HepG2 (cell line): Measurements from ENCODE around the gene UBXN2A. TPM values are rescaled to one million over a fixed set of nuclear protein-coding genes. Genes with fewer than 3 reads are reported as not detected.

Experiments
- FOXP1 ChIP-seq, 2 experiments: fragments of 450-650 bp in 1 of 2; IDR thresholded peaks; 2 replicates each; pipeline ENCODE4 v1.6.1; 2017 to 2018; ENCODE audit warnings: antibody characterized with exemption in 1 of 2
- GATA4 ChIP-seq: sonication (generic); IDR thresholded peaks from 2 replicates; pipeline ENCODE4 v1.6.1; 2016; ENCODE audit warnings: antibody characterized with exemption, low read depth, borderline replicate concordance
- KLF16 ChIP-seq, 2 experiments: sonication (generic) in 1 of 2; formaldehyde crosslinking in 1 of 2; IDR thresholded peaks; 2 replicates each; pipeline versions ENCODE4 v1.6.1 to v1.8.0; 2016 to 2023; ENCODE audit warnings: missing genetic modification reagents in 2 of 2, missing compliant biosample characterization in 1 of 2
- MED8 ChIP-seq: sonication (generic); formaldehyde crosslinking; IDR thresholded peaks from 2 replicates; pipeline ENCODE4 v1.8.1; 2023; ENCODE audit warnings: mild to moderate bottlenecking, missing genetic modification reagents; ENCODE audit not compliant: insufficient replicate concordance
- MTA1 ChIP-seq: sonication (generic); formaldehyde crosslinking; IDR thresholded peaks from 2 replicates; pipeline ENCODE4 v1.4.0; 2020; ENCODE audit warnings: missing genetic modification reagents, mild to moderate bottlenecking, borderline replicate concordance
- RXRA ChIP-seq: sonication (generic); formaldehyde crosslinking; IDR thresholded peaks from 2 replicates; pipeline ENCODE4 v1.5.1; 2020; ENCODE audit warnings: missing genetic modification reagents
- ZNF382 ChIP-seq: sonication (generic); formaldehyde crosslinking; IDR thresholded peaks from 2 replicates; pipeline ENCODE4 v1.5.0; 2020; ENCODE audit warnings: missing genetic modification reagents, mild to moderate bottlenecking, borderline replicate concordance
- ZNF564 ChIP-seq: sonication (generic); formaldehyde crosslinking; IDR thresholded peaks from 2 replicates; pipeline ENCODE4 v1.8.1; 2023; ENCODE audit warnings: mild to moderate bottlenecking, missing genetic modification reagents
- ZNF607 ChIP-seq: sonication (generic); formaldehyde crosslinking; IDR thresholded peaks from 2 replicates; pipeline ENCODE4 v1.5.1; 2020; ENCODE audit warnings: missing genetic modification reagents, mild to moderate bottlenecking, borderline replicate concordance
- polyA plus RNA-seq, 8 experiments: library from polyadenylated mRNA; depleted of rRNA in 3 of 8; stranded (reverse) in 7 of 8; unstranded in 1 of 8; fragments of >200 nt; fragmentation: Illumina TruSeq in 4 of 8; extraction: Trizol in 4 of 8; gene quantifications; 2 replicates each; pipeline versions ENCODE4 v1.2.1 to v1.2.3, GENCODE V29; 2011 to 2016; ENCODE audit warnings: low read depth in 4 of 8, missing spikeins in 1 of 8, mixed read lengths in 1 of 8; ENCODE audit not compliant: insufficient read depth in 1 of 8
- total RNA-seq, 5 experiments: library from RNA; depleted of rRNA; stranded (reverse); fragments of >200 nt; fragmentation: Illumina TruSeq; extraction: Trizol; gene quantifications; 2 replicates each; pipeline ENCODE4 v1.2.3, GENCODE V29; 2016; ENCODE audit warnings: low read depth in 1 of 5
- TF ChIP-seq, protein P1 (sequence below), 2 experiments: IDR thresholded peaks; 2 replicates each; pipeline ENCODE4 v1.6.1; 2011 to 2012; ENCODE audit warnings: low read length in 2 of 2, borderline replicate concordance in 1 of 2, low read depth in 1 of 2, mild to moderate bottlenecking in 1 of 2, moderate library complexity in 1 of 2
- TF ChIP-seq, protein P2 (sequence below): IDR thresholded peaks from 2 replicates; pipeline ENCODE4 v1.6.1; 2012; ENCODE audit warnings: low read length, improper control_type of control experiment
- TF ChIP-seq, protein P3 (sequence below): sonication (generic); formaldehyde crosslinking; IDR thresholded peaks from 2 replicates; pipeline ENCODE4 v1.4.0; 2020; ENCODE audit warnings: missing genetic modification reagents, borderline replicate concordance
- TF ChIP-seq, protein P4 (sequence below): sonication (generic); formaldehyde crosslinking; IDR thresholded peaks from 2 replicates; pipeline ENCODE4 v1.8.0; 2022; ENCODE audit warnings: missing genetic modification reagents, mild to moderate bottlenecking, moderate library complexity, borderline replicate concordance

The UBXN2A gene
- total and polyA plus RNA-seq, 2 of the 13 experiments (the other 11 are each of a cell fraction or from before 2014, with no cell fraction given): 8.3 to 20.9 TPM

DNA sequence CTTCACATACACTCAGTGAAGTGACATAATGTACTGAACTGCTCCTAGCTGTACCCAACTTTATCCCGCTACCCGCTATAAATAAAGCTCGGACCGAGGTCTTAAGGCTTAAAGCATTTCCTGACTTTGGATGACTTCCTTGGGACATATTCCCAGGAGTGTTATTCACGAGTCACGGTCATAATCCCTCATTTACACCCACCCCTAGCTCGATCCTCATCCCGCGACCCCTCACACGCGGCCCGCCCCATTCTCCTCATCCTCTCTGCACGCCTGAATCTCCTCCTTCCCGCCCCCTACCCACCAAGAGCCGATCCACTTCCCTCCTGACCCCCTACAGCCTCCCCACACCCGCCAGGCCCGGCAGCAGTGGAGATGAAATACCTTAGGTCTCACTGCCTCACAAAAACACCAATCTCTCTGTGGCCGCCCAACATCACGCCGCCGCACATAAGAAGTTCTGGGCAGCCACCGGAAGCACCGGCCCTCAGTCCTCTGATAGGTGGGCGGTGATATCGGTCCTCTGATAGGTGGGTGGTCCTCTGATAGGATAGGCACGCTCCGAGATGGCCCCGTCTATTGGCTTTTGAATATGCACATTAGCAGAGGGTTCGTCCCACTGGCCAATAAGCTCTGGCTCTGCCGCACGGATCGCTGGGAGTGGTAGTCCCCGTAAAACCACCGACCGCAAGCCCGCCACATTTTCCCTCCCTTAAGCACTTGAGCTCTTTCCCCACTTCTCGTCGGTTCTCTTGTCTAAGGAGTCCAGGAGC is 106.9 kb downstream of the UBXN2A start, which contains the start of gene WDCP (continued):
- TF ChIP-seq, protein P1, sequence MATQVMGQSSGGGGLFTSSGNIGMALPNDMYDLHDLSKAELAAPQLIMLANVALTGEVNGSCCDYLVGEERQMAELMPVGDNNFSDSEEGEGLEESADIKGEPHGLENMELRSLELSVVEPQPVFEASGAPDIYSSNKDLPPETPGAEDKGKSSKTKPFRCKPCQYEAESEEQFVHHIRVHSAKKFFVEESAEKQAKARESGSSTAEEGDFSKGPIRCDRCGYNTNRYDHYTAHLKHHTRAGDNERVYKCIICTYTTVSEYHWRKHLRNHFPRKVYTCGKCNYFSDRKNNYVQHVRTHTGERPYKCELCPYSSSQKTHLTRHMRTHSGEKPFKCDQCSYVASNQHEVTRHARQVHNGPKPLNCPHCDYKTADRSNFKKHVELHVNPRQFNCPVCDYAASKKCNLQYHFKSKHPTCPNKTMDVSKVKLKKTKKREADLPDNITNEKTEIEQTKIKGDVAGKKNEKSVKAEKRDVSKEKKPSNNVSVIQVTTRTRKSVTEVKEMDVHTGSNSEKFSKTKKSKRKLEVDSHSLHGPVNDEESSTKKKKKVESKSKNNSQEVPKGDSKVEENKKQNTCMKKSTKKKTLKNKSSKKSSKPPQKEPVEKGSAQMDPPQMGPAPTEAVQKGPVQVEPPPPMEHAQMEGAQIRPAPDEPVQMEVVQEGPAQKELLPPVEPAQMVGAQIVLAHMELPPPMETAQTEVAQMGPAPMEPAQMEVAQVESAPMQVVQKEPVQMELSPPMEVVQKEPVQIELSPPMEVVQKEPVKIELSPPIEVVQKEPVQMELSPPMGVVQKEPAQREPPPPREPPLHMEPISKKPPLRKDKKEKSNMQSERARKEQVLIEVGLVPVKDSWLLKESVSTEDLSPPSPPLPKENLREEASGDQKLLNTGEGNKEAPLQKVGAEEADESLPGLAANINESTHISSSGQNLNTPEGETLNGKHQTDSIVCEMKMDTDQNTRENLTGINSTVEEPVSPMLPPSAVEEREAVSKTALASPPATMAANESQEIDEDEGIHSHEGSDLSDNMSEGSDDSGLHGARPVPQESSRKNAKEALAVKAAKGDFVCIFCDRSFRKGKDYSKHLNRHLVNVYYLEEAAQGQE (IDR thresholded peaks at IDR 0.05; ENCODE audit: borderline replicate concordance in 1 of 2, low read depth in 1 of 2, low read length in 2 of 2): peak in 1 of 2 experiments; percentile 61; a peak in 1 of 4 replicates
- no peak for TF ChIP-seq FOXP1 (IDR thresholded peaks at IDR 0.05)
- TF ChIP-seq FOXP1 (CRISPR knock-in tag; IDR thresholded peaks at IDR 0.05): no peak
- no peak for TF ChIP-seq ZNF382 (CRISPR knock-in tag)
- TF ChIP-seq, protein P2, sequence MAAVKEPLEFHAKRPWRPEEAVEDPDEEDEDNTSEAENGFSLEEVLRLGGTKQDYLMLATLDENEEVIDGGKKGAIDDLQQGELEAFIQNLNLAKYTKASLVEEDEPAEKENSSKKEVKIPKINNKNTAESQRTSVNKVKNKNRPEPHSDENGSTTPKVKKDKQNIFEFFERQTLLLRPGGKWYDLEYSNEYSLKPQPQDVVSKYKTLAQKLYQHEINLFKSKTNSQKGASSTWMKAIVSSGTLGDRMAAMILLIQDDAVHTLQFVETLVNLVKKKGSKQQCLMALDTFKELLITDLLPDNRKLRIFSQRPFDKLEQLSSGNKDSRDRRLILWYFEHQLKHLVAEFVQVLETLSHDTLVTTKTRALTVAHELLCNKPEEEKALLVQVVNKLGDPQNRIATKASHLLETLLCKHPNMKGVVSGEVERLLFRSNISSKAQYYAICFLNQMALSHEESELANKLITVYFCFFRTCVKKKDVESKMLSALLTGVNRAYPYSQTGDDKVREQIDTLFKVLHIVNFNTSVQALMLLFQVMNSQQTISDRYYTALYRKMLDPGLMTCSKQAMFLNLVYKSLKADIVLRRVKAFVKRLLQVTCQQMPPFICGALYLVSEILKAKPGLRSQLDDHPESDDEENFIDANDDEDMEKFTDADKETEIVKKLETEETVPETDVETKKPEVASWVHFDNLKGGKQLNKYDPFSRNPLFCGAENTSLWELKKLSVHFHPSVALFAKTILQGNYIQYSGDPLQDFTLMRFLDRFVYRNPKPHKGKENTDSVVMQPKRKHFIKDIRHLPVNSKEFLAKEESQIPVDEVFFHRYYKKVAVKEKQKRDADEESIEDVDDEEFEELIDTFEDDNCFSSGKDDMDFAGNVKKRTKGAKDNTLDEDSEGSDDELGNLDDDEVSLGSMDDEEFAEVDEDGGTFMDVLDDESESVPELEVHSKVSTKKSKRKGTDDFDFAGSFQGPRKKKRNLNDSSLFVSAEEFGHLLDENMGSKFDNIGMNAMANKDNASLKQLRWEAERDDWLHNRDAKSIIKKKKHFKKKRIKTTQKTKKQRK: no peak; the same call in 1 of the 2 replicates
- TF ChIP-seq, protein P3, sequence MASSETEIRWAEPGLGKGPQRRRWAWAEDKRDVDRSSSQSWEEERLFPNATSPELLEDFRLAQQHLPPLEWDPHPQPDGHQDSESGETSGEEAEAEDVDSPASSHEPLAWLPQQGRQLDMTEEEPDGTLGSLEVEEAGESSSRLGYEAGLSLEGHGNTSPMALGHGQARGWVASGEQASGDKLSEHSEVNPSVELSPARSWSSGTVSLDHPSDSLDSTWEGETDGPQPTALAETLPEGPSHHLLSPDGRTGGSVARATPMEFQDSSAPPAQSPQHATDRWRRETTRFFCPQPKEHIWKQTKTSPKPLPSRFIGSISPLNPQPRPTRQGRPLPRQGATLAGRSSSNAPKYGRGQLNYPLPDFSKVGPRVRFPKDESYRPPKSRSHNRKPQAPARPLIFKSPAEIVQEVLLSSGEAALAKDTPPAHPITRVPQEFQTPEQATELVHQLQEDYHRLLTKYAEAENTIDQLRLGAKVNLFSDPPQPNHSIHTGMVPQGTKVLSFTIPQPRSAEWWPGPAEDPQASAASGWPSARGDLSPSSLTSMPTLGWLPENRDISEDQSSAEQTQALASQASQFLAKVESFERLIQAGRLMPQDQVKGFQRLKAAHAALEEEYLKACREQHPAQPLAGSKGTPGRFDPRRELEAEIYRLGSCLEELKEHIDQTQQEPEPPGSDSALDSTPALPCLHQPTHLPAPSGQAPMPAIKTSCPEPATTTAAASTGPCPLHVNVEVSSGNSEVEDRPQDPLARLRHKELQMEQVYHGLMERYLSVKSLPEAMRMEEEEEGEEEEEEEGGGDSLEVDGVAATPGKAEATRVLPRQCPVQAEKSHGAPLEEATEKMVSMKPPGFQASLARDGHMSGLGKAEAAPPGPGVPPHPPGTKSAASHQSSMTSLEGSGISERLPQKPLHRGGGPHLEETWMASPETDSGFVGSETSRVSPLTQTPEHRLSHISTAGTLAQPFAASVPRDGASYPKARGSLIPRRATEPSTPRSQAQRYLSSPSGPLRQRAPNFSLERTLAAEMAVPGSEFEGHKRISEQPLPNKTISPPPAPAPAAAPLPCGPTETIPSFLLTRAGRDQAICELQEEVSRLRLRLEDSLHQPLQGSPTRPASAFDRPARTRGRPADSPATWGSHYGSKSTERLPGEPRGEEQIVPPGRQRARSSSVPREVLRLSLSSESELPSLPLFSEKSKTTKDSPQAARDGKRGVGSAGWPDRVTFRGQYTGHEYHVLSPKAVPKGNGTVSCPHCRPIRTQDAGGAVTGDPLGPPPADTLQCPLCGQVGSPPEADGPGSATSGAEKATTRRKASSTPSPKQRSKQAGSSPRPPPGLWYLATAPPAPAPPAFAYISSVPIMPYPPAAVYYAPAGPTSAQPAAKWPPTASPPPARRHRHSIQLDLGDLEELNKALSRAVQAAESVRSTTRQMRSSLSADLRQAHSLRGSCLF (CRISPR knock-in tag): no peak
- TF ChIP-seq ZNF607 (CRISPR knock-in tag): no peak
- TF ChIP-seq ZNF564 (CRISPR knock-in tag): no peak
- peak; percentile 51; the same call in 1 of the 2 replicates for TF ChIP-seq MTA1 (CRISPR knock-in tag)
- TF ChIP-seq MED8 (CRISPR knock-in tag): peak; percentile 77
- TF ChIP-seq RXRA: no peak
- TF ChIP-seq, protein P4, sequence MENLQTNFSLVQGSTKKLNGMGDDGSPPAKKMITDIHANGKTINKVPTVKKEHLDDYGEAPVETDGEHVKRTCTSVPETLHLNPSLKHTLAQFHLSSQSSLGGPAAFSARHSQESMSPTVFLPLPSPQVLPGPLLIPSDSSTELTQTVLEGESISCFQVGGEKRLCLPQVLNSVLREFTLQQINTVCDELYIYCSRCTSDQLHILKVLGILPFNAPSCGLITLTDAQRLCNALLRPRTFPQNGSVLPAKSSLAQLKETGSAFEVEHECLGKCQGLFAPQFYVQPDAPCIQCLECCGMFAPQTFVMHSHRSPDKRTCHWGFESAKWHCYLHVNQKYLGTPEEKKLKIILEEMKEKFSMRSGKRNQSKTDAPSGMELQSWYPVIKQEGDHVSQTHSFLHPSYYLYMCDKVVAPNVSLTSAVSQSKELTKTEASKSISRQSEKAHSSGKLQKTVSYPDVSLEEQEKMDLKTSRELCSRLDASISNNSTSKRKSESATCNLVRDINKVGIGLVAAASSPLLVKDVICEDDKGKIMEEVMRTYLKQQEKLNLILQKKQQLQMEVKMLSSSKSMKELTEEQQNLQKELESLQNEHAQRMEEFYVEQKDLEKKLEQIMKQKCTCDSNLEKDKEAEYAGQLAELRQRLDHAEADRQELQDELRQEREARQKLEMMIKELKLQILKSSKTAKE (CRISPR knock-in tag): no peak
- TF ChIP-seq KLF16 (CRISPR knock-in tag; IDR thresholded peaks at IDR 0.05): peak in 1 of 2 experiments; percentile 41; a peak in 1 of 4 replicates
- peak; percentile 61; the same call in 1 of the 2 replicates for TF ChIP-seq GATA4
